K562 (cell line): Measurements from ENCODE around the gene DUSP28. TPM values are rescaled to one million over a fixed set of nuclear protein-coding genes. Genes with fewer than 3 reads are reported as not detected.
A peak's percentile ranks its signal among the peaks of the same experiment; 100 is the strongest.

Experiments used
- GATAD2B ChIP-seq: fragments of 450-650 bp; IDR thresholded peaks from 2 replicates; pipeline ENCODE4 v1.6.1; 2017; ENCODE audit warnings: mild to moderate bottlenecking, borderline replicate concordance
- MBD2 ChIP-seq: sonication (generic); IDR thresholded peaks from 2 replicates; pipeline ENCODE4 v1.6.1; 2016; ENCODE audit warnings: low read depth, borderline replicate concordance
- NFRKB ChIP-seq: fragments of 450-650 bp; IDR thresholded peaks from 2 replicates; pipeline ENCODE4 v1.6.1; 2016; ENCODE audit warnings: low read depth
- PML ChIP-seq: IDR thresholded peaks from 2 replicates; pipeline ENCODE4 v1.6.1; 2012; ENCODE audit warnings: low read length, inconsistent platforms
- TCF3 ChIP-seq: sonication (generic); formaldehyde crosslinking; IDR thresholded peaks from 2 replicates; pipeline ENCODE4 v1.4.0; 2020; ENCODE audit warnings: mild to moderate bottlenecking, missing genetic modification reagents
- ZC3H4 ChIP-seq: sonication (generic); formaldehyde crosslinking; IDR thresholded peaks from 2 replicates; pipeline ENCODE4 v1.9.0; 2021; ENCODE audit warnings: missing genetic modification reagents, borderline replicate concordance
- polyA plus RNA-seq, 8 experiments: library from polyadenylated mRNA; depleted of rRNA in 4 of 8; stranded (reverse) in 5 of 8; unstranded in 3 of 8; fragments of >200 nt; fragmentation: Nextera tagmentation in 2 of 8; fragmentation: Illumina TruSeq in 1 of 8; extraction: Ambion mirVana in 2 of 8; extraction: Trizol in 1 of 8; gene quantifications; 2 replicates each; pipeline versions ENCODE4 v1.2.1 to v1.2.3, GENCODE V29; 2011 to 2014; ENCODE audit warnings: inconsistent platforms in 1 of 8, missing spikeins in 1 of 8
- total RNA-seq, 7 experiments: library from RNA; depleted of rRNA in 6 of 7; stranded (reverse); fragments of >200 nt in 6 of 7; fragmentation: Illumina TruSeq in 2 of 7; extraction: Trizol in 2 of 7; gene quantifications; 2 replicates each; pipeline versions ENCODE4 v1.2.1 to v1.2.3, GENCODE V29; 2011 to 2021; ENCODE audit warnings: low replicate concordance in 1 of 7
- TF ChIP-seq, protein P1 (sequence below): fragments of 150-350 bp; conservative IDR thresholded peaks from 2 replicates; pipeline ENCODE4 v1.6.1; 2014; ENCODE audit warnings: low read length
- TF ChIP-seq, protein P2 (sequence below): sonication (generic); formaldehyde crosslinking; IDR thresholded peaks from 2 replicates; pipeline ENCODE4 v1.8.0; 2022; ENCODE audit warnings: missing genetic modification reagents, mild to moderate bottlenecking, moderate library complexity, borderline replicate concordance
- TF ChIP-seq, protein P3 (sequence below): sonication (generic); formaldehyde crosslinking; IDR thresholded peaks from 2 replicates; pipeline ENCODE4 v1.9.0; 2022; ENCODE audit warnings: mild to moderate bottlenecking, missing genetic modification reagents

The DUSP28 gene
- total and polyA plus RNA-seq, 9 of the 15 experiments (the other 6 are each of a cell fraction or from before 2014, with no cell fraction given), result 2.8 to 8.1 (median 4.2) TPM

DNA sequence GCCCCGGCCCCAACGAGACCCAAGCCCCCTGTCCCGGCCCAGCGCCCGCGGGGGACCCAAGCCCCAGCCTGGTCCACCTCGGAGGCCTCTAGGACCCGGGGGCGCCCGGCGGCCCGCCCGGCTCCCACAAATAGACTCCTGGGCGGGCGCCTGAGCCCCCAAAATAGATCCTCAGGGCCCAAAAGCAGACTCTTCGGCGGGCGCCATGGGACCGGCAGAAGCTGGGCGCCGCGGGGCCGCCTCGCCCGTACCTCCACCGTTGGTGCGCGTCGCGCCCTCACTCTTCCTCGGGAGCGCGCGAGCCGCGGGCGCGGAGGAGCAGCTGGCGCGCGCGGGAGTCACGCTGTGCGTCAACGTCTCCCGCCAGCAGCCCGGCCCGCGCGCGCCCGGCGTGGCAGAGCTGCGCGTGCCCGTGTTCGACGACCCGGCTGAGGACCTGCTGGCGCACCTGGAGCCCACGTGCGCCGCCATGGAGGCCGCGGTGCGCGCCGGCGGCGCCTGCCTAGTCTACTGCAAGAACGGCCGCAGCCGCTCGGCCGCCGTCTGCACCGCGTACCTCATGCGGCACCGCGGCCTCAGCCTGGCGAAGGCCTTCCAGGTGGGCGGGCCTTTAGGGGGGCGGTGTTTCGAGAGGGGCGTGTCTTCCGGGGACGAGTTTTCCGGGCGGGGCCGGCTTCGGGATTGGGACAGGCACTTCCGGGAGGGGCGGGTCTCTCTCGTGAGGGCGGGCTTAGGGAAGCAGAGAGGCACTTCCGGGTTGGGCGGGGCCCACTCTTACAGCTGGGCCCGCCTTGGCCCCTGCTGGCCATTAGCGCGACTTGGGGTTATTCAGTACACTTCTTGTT lies 545 bp downstream of the DUSP28 start (continued):
- TF ChIP-seq, protein P1, sequence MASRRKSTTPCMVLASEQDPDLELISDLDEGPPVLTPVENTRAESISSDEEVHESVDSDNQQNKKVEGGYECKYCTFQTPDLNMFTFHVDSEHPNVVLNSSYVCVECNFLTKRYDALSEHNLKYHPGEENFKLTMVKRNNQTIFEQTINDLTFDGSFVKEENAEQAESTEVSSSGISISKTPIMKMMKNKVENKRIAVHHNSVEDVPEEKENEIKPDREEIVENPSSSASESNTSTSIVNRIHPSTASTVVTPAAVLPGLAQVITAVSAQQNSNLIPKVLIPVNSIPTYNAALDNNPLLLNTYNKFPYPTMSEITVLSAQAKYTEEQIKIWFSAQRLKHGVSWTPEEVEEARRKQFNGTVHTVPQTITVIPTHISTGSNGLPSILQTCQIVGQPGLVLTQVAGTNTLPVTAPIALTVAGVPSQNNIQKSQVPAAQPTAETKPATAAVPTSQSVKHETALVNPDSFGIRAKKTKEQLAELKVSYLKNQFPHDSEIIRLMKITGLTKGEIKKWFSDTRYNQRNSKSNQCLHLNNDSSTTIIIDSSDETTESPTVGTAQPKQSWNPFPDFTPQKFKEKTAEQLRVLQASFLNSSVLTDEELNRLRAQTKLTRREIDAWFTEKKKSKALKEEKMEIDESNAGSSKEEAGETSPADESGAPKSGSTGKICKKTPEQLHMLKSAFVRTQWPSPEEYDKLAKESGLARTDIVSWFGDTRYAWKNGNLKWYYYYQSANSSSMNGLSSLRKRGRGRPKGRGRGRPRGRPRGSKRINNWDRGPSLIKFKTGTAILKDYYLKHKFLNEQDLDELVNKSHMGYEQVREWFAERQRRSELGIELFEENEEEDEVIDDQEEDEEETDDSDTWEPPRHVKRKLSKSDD, result no peak
- TF ChIP-seq PML (peak; percentile 30; the same call in 1 of the 2 replicates), TCF3 (CRISPR knock-in tag) (peak; percentile 35; the same call in 1 of the 2 replicates), GATAD2B (peak; percentile 75; the same call in 1 of the 2 replicates), NFRKB (no peak), MBD2 (peak; percentile 48; the same call in 1 of the 2 replicates), ZC3H4 (no peak)
- TF ChIP-seq, protein P2, sequence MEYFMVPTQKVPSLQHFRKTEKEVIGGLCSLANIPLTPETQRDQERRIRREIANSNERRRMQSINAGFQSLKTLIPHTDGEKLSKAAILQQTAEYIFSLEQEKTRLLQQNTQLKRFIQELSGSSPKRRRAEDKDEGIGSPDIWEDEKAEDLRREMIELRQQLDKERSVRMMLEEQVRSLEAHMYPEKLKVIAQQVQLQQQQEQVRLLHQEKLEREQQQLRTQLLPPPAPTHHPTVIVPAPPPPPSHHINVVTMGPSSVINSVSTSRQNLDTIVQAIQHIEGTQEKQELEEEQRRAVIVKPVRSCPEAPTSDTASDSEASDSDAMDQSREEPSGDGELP, result peak; percentile 29; the same call in 1 of the 2 replicates
- TF ChIP-seq, protein P3, sequence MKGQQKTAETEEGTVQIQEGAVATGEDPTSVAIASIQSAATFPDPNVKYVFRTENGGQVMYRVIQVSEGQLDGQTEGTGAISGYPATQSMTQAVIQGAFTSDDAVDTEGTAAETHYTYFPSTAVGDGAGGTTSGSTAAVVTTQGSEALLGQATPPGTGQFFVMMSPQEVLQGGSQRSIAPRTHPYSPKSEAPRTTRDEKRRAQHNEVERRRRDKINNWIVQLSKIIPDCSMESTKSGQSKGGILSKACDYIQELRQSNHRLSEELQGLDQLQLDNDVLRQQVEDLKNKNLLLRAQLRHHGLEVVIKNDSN (CRISPR knock-in tag), result 0 out of 2 replicates have a peak, but pooled peaks have one; percentile 6
